Activated CD4-positive, alpha-beta memory T cell treated with anti-CD3 and anti-CD28 coated beads, Interleukin-2, amount 10 ng/mL, durations not matched to agents 7 days and 5 days (primary cell): ENCODE data around the gene C1QTNF1. TPM values are rescaled to one million over a fixed set of nuclear protein-coding genes. Genes with fewer than 3 reads are reported as not detected.

Experiments used
- CTCF ChIA-PET: fragments of 350-600 bp; sonication (Branson Sonifier 250); formaldehyde crosslinking; loops from one replicate; lab custom pipeline; 2021; ENCODE audit warnings: antibody characterized with exemption, inconsistent platforms; lab: Charles Lee
- POLR2A ChIA-PET: fragments of 350-600 bp; sonication (Branson Sonifier 250); formaldehyde crosslinking; loops from one replicate; lab custom pipeline; 2021; ENCODE audit warnings: antibody characterized with exemption; lab: Charles Lee
- DNase-seq: peaks from one replicate; pipeline ENCODE4 v3.0.0-alpha.2; 2020
- H3K27ac Mint-ChIP-seq: one replicate; pipeline ENCODE4 v1.8.0; 2021; ENCODE audit warnings: mild to moderate bottlenecking, mixed read lengths
- H3K27me3 Mint-ChIP-seq: one replicate; pipeline ENCODE4 v1.8.0; 2021; ENCODE audit warnings: mixed read lengths
- H3K36me3 Mint-ChIP-seq: one replicate; pipeline ENCODE4 v1.8.0; 2021; ENCODE audit warnings: low read depth, mixed read lengths
- H3K4me1 Mint-ChIP-seq: one replicate; pipeline ENCODE4 v1.8.0; 2021; ENCODE audit warnings: mixed read lengths
- H3K4me3 Mint-ChIP-seq: one replicate; pipeline ENCODE4 v1.8.0; 2021; ENCODE audit warnings: mild to moderate bottlenecking, mixed read lengths
- H3K9me3 Mint-ChIP-seq: one replicate; pipeline ENCODE4 v1.8.0; 2021; ENCODE audit warnings: mixed read lengths
- total RNA-seq, 2 experiments: library from RNA; stranded (reverse); gene quantifications; one replicate each; pipeline ENCODE4 v1.2.3, GENCODE V29; 2021

The C1QTNF1 gene
- total RNA-seq, 2 experiments from 2014 or later: not detected

- DNase-seq: no peak
- ChIA-PET CTCF (interaction anchor here (0.7 to 1.6 kb wide), 4 partner anchors 18 to 316 kb away, joined by 3 to 5 read pairs (median 4); no protein-coding TSS in a partner anchor), POLR2A (interaction anchor here (1.0 to 1.8 kb wide), 2 partner anchors 10 kb away, joined by 3 to 5 read pairs; partner anchors contain the start of gene ENGASE)
- H3K27ac Mint-ChIP-seq: no peak overlapping the region
- H3K4me1 Mint-ChIP-seq: no peaks in the 10 kb centered on the region
- H3K36me3 Mint-ChIP-seq: peaks cover 10% of the 10 kb centered on the region
- no peaks in the 10 kb centered on the region for H3K9me3 Mint-ChIP-seq
- H3K27me3 Mint-ChIP-seq: no peaks in the 10 kb centered on the region
- H3K4me3 Mint-ChIP-seq: no peak overlapping the region
These were observed 60.6 kb downstream of the C1QTNF1 start for GRCh38 chr17:79084291-79085153.

GRCh38 chr17:79085154-79085920 lies 61.4 kb downstream of the C1QTNF1 start:
- H3K27ac Mint-ChIP-seq: no peak overlapping the region
- no peak overlapping the region for H3K4me3 Mint-ChIP-seq
- POLR2A ChIA-PET: interaction anchor here (1.0 to 1.8 kb wide), 2 partner anchors 10 to 11 kb away, joined by 3 to 5 read pairs; partner anchors contain the start of gene ENGASE
- no peaks in the 10 kb centered on the region for H3K27me3 Mint-ChIP-seq
- no peaks in the 10 kb centered on the region for H3K9me3 Mint-ChIP-seq
- CTCF ChIA-PET: interaction anchor here (0.7 to 1.6 kb wide), 4 partner anchors 12 to 316 kb away, joined by 3 to 5 read pairs (median 4); no protein-coding TSS in a partner anchor
- DNase-seq: no peak
- H3K4me1 Mint-ChIP-seq: no peaks in the 10 kb centered on the region
- H3K36me3 Mint-ChIP-seq: peaks cover 9% of the 10 kb centered on the region

DNA sequence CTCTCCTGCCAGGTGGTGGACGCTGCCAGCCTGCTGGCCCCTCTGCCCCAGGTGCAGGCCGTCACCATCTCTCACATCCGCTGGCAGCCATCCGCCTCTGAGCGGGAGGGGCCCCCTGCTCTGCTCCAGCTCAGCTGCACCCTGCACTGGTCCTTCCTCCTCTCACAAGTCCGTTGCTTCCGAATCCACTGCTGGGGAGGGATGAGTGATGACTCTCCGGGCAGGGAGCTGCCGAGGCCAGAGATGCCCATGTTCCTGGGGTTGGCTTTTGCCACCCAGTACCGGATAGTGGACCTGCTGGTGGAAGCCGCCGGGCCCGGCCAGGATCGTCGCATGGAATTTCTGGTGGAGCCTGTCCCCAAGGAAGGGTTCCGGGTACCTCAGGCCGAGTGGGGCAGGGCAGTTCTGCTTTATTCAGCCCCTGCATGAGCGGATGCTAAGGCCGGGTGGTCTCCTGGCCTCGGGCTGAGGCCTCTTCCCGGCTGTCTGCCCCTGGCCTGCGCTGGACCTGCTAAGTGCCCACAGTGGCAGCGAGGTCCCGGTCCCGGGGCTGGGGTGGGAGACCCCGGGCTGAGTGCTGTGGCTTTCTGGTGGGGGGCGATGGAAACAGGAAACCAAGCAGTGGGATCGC lies 62.1 kb downstream of the C1QTNF1 start:
- no peak overlapping the region for H3K27ac Mint-ChIP-seq
- no peaks in the 10 kb centered on the region for H3K4me1 Mint-ChIP-seq
- H3K36me3 Mint-ChIP-seq: peaks cover 4% of the 10 kb centered on the region

GRCh38 chr17:79086609-79087427 lies 62.8 kb downstream of the C1QTNF1 start:
- no peaks in the 10 kb centered on the region for H3K27me3 Mint-ChIP-seq
- CTCF ChIA-PET: interaction anchor here (0.8 to 3.3 kb wide), 9 partner anchors 9 to 310 kb away, joined by 3 to 17 read pairs (median 6); no protein-coding TSS in a partner anchor
- no peak for DNase-seq
- no peak overlapping the region for H3K4me3 Mint-ChIP-seq
- H3K4me1 Mint-ChIP-seq: no peaks in the 10 kb centered on the region
- H3K36me3 Mint-ChIP-seq: peaks cover 2% of the 10 kb centered on the region
- no peaks in the 10 kb centered on the region for H3K9me3 Mint-ChIP-seq
- no peak overlapping the region for H3K27ac Mint-ChIP-seq
- POLR2A ChIA-PET: no interaction called here

More for the DNA sequence above, 62.1 kb downstream of the C1QTNF1 start:
- no peaks in the 10 kb centered on the region for H3K27me3 Mint-ChIP-seq
- no peak for DNase-seq
- no peak overlapping the region for H3K4me3 Mint-ChIP-seq
- POLR2A ChIA-PET: interaction anchor here (1.0 kb wide), 1 partner anchor 9 kb away, joined by 3 read pairs; no protein-coding TSS in a partner anchor
- no peaks in the 10 kb centered on the region for H3K9me3 Mint-ChIP-seq
- CTCF ChIA-PET: interaction anchor here (0.7 kb wide), 1 partner anchor 12 kb away, joined by 4 read pairs; no protein-coding TSS in a partner anchor

DNA sequence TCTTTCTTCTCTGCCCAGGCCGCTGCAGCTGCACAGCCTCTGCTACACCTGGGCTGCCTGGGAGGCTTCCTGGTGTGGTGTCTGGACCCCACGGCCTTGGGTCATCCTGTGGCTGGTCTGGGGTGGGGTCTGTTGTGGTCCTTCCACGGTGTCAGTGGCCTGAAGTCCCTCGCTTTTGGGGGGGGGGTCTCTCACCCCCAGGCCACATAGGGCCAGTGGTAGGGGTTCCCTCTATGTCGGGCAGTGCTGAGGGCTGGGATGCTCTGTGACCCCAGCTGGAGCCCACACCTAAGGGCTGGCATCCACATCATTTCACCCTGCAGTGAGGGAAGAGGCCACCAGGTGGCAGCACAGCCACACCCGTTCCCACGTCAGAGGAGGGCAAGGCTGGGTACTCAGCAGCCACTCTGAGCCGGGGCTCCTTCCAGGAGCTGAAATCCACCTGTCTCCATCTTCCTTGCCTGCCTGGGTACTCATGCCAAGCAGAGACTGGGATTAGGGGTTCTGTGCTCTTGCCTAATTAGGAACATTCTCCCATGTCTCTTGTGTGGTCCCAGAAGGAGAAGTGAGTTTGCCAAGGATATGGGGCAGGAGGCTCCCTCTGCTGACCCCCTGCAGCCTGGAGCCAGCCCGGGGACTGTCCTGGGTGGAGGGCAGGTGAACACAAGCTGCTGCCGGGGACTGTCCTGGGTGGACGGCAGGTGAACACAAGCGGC lies 63.6 kb downstream of the C1QTNF1 start:
- no peaks in the 10 kb centered on the region for H3K27me3 Mint-ChIP-seq
- no peaks in the 10 kb centered on the region for H3K36me3 Mint-ChIP-seq
- H3K27ac Mint-ChIP-seq: no peak overlapping the region
- H3K4me1 Mint-ChIP-seq: peaks cover 4% of the 10 kb centered on the region
- ChIA-PET CTCF (interaction anchor here (0.8 to 3.3 kb wide), 13 partner anchors 10 to 310 kb away, joined by 3 to 17 read pairs (median 4); no protein-coding TSS in a partner anchor), POLR2A (no interaction called here)
- no peak overlapping the region for H3K4me3 Mint-ChIP-seq
- H3K9me3 Mint-ChIP-seq: no peaks in the 10 kb centered on the region
- peak; percentile 74 for DNase-seq

DNA sequence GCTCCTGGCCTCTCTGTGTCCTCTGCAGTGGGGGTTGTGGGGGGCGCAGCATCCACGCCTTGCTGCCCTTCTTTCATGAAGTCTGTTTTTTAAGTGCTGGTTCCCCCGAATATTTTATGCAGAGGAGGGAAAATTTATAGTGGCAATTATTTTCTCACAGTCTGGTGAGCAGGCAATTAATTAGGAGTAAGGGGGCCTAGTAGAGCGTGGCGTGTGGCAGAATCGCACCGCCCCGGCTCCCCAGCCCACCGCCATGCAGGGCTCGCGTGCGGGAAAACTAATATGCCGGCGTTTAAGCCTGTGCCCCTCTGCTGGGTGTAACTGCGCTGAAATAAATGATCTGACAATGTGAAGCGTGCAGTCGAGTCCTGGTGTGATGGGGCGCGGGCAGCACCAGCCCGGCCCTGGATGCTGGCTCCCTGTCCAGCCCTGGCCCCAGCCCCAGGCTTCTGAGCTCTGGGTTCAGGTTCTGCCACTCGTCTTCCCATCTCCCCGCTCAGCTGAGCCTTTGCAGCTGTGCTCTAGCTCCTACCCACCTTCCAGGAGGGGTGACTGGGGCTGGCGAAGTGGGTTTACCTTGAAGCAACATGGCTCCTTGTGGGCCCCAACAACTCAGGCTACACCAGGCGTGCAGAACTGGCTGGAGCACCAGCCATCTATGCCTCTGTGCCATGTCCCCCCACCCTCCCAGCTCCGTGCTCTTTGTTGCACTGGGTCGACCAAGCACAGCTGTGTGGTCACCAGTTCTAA lies 64.5 kb downstream of the C1QTNF1 start:
- POLR2A ChIA-PET: interaction anchor here (1.6 kb wide), 1 partner anchor 303 kb away, joined by 4 read pairs; no protein-coding TSS in a partner anchor
- no peak for DNase-seq
- Mint-ChIP-seq H3K27me3 (peaks cover 1% of the 10 kb centered on the region), H3K27ac (no peak overlapping the region), H3K36me3 (no peaks in the 10 kb centered on the region), H3K9me3 (no peaks in the 10 kb centered on the region), H3K4me3 (no peak overlapping the region), H3K4me1 (peaks cover 8% of the 10 kb centered on the region)
- CTCF ChIA-PET: interaction anchor here (0.8 to 3.3 kb wide), 10 partner anchors 11 to 304 kb away, joined by 3 to 17 read pairs (median 5); no protein-coding TSS in a partner anchor

GRCh38 chr17:79088997-79089328 lies 65.0 kb downstream of the C1QTNF1 start:
- no peaks in the 10 kb centered on the region for H3K36me3 Mint-ChIP-seq
- POLR2A ChIA-PET: interaction anchor here (1.6 kb wide), 1 partner anchor 303 kb away, joined by 4 read pairs; no protein-coding TSS in a partner anchor
- H3K9me3 Mint-ChIP-seq: no peaks in the 10 kb centered on the region
- peaks cover 3% of the 10 kb centered on the region for H3K27me3 Mint-ChIP-seq
- H3K27ac Mint-ChIP-seq: no peak overlapping the region
- no peak overlapping the region for H3K4me3 Mint-ChIP-seq
- CTCF ChIA-PET: interaction anchor here (1.5 to 3.3 kb wide), 5 partner anchors 16 to 304 kb away, joined by 4 to 17 read pairs (median 4); no protein-coding TSS in a partner anchor
- DNase-seq: no peak
- H3K4me1 Mint-ChIP-seq: peaks cover 10% of the 10 kb centered on the region

DNA sequence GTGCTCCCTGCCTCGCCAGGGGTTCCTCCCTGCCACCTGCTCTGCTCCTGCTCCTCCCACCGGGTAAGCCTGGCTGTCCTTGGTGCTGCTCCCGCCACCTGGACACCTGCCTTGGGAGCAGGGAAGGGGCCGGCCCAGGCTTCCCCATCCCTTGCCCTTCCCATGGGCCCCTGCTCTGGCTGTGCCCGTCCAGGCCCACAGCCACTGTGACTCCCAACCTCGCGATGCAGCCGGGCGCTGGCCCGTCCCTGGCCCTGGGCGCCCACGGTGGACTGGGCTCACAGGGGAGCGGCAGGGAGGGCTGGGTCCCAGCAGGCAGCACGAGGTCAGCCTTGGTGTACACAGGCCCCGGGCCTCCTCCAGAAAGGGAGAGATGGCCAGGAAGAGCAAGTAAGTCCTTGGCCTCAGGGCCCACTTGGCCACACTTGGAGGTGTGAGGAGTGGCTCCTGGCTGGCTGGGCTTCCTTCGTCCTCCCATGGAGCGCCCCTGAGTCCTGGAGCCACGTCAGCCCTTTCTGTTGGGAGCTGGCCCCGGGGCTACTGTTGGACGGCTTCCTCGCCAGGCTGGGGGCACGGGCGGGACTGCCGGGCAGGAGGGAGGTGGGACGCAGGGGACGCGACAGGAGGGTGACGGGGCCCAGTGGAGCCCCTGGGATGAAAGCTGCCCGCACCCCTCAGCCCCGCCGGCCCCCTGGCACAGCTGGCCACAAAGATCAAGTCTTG lies 65.9 kb downstream of the C1QTNF1 start:
- H3K4me1 Mint-ChIP-seq: peaks cover 10% of the 10 kb centered on the region
- no peak overlapping the region for H3K27ac Mint-ChIP-seq
- ChIA-PET CTCF (interaction anchor here (0.6 to 3.3 kb wide), 2 partner anchors 49 to 303 kb away, joined by 5 to 17 read pairs; no protein-coding TSS in a partner anchor), POLR2A (interaction anchor here (1.6 kb wide), 1 partner anchor 302 kb away, joined by 4 read pairs; no protein-coding TSS in a partner anchor)
- no peak overlapping the region for H3K4me3 Mint-ChIP-seq
- H3K36me3 Mint-ChIP-seq: no peaks in the 10 kb centered on the region
- H3K27me3 Mint-ChIP-seq: peaks cover 3% of the 10 kb centered on the region
- no peaks in the 10 kb centered on the region for H3K9me3 Mint-ChIP-seq
- no peak for DNase-seq

DNA sequence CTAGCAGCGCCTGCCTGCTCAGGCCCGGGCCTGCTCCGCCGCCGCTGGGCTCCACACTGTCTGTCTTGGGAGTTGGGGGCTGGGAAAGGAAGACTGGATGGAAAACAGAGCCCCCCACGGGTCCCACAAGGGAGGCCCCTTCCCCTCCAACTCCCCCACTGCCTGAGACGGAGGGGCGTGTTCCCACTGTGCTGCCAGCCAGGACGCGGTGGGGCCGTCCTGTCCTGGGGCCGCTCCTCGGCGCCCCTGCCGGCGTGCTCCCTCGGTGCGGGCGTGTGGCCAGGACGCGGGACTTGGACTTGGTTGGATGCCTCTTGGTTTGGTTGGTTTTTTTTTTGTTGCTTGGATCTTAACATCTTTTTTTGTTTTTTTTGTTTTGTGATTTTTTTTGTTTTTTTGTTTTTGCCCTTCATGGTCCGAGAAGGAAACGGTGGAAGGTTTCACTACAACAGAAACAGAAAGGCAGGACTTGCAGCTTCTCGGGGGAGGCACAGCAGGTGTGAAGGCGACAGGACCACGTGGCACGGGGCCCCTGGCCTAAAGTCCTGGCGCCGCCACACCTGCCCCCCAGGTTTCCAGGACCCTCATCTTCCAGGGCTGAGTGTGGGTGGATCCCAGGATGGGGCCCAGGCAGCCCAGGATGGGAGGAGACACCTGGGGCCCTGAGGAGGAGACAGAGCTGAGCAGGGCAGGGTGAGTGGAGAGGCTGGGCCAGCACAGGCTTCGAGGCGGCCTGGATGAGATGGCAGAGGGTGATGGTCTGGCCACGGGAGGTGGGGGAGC lies 66.7 kb downstream of the C1QTNF1 start:
- Mint-ChIP-seq H3K4me1 (peaks cover 10% of the 10 kb centered on the region), H3K36me3 (no peaks in the 10 kb centered on the region), H3K27me3 (peaks cover 3% of the 10 kb centered on the region)

More for the DNA sequence above, 66.7 kb downstream of the C1QTNF1 start:
- no peak for DNase-seq
- ChIA-PET CTCF (interaction anchor here (0.6 kb wide), 1 partner anchor 50 kb away, joined by 5 read pairs; no protein-coding TSS in a partner anchor), POLR2A (no interaction called here)
- Mint-ChIP-seq H3K4me3 (no peak overlapping the region), H3K27ac (no peak overlapping the region), H3K9me3 (no peaks in the 10 kb centered on the region)
